GM03348 (cell line): Measurements from ENCODE around the gene CNKSR1.

Experiments
- DNase-seq: peaks from one replicate; pipeline ENCODE4 v3.0.0; 2012; ENCODE audit warnings: low spot score

CNKSR1 gene

DNA sequence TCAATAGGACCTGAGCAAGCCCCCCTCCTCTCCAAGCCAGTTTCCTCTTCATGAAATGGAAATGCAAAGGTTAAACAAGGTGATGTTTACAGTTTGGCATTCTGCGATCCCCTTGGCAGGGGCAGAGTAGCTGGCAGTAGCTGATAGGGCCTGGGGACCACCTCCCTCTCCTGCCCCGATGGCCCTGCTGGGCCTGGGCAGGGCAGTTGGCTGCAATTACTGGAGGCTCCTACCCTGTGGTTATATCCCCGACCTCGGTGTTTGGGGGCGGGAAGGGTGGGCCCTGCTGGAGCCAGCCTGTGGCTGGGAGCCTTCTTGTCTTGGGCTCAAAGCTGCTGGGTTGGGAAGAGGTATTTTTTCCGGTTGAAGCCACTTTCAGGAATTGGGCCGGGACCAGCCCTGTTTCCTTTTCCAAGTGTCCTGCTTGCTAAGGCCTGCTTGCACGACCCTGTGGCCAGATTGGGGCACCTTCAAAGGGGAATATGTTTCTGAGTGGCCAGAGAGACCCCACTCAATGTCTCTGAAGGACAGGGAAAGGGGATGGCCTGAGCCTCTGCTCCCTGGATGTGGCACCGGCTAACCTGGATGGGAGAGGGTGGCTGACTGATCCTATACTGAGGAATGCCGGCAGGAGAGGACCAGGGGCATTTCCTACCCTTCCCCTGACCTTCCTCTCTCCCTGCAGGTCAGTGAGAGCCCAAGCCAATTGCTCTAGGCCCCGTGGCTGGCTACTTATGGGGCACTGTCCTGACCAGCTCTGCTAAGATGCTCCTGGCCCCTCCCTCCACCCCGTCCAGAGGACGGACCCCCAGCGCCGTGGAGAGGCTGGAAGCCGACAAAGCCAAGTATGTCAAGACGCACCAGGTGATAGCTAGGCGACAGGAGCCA is 16.5 kb upstream of the CNKSR1 start:
- DNase-seq = no peak

DNA sequence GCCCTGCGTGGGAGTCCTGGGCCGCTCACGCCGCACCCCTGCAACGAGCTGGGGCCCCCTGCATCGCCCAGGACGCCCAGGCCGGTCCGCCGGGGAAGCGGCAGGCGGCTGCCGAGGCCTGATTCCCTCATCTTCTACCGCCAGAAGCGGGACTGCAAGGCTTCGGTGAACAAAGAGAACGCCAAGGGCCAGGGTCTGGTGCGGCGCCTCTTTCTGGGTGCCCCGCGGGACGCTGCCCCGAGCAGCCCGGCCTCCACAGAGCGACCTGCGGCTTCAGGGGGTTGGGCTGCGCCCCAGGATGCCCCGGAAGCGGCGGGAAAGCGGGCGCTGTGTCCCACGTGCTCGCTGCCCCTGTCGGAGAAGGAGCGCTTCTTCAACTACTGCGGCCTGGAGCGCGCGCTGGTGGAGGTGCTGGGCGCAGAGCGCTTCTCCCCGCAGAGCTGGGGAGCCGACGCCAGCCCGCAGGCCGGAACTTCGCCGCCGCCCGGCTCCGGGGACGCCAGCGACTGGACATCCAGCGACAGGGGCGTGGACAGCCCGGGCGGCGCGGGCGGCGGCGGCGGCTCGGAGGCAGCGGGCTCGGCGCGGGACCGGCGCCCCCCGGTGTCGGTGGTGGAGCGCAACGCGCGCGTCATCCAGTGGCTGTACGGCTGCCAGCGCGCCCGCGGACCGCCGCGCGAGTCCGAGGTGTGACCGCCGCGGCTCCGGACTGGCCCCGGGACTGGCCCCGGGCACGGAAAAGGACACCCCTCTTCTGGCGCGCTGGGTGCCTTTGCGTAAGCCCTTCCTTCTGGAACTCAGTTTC is 15.7 kb upstream of the CNKSR1 start:
- DNase-seq = peak; percentile 73

DNA sequence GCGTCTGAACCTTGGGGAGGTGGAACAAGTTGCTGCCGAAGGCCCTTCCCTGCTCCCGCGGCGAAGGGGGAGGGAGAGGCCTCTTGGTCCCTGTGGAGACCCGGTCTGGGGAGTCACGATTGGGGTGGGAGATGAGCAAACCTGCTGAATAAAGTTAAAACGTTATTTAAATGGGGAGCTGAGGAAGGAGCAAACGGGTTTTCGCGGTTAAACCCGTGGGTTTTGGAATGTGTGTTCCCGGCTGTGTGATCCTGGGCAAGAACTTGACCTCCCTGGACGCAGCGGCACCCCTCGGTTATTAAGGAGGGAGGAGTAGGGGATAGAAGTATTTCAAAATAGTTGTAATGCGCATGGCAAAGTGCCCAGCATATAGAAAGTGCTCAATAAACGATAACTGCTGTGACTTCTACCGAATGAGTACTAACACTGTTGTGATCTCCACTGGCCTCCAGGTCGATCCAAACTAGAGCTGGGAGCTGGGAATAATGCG is 15.0 kb upstream of the CNKSR1 start:
- DNase-seq = no peak

DNA sequence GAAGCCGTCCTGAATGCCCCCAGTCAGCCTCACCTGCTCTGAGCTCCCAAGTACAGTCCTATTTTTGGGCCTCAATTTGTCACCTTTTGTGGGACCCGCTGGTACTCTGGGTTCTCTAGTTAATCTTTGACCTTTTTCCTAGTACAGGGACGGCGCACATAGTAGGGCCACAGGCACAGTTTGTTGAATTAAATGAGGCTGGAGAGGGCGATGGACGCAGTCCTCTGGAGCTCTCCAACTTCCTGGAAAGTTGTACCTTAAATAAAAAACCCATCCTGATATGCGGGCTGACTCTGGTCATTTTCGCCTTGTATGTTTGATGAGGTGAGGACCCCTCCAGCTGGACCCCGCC is 13.6 kb upstream of the CNKSR1 start:
- DNase-seq = no peak

DNA sequence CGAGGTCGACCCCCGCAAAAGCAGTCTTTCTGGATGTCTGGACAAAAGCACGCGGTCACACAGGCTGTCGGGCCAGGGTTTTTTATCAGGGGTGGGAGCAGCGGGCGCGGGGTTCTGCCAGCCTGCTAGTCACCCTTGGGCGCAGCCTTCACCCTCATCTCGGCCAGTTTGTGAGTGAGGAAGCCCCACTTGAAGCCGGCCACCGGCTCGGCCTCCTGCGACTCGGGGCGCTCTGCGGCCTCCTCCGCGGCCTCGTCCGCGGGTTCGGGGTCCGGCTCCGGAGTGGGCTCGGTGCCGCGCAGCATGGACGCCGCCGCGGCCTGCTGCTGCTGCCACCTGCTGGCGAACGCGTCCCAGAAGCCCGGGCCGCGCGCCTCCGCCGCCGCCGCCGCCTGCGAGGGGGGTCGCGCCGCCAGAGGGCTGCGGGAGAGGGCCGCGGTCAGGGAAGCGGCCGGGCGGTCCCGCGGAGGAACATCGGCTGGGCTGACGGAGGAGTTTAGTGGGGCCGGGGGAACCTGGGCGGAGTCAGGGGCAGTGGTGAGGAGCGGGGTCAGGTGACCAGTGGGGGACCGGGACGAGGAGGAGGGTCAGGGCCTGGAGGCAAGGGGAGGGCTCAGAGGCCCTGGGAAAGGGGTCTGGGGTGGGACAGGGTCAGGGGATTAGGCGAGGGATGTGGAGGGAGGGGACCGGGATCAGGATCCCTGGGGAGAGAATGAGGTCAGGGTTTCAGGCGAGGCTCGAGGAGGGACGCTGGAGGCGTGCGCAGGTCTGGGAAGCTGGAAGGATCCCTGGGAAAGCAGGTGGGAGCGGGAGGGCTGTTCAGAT is 13.0 kb upstream of the CNKSR1 start:
- peak; percentile 88 for DNase-seq

DNA sequence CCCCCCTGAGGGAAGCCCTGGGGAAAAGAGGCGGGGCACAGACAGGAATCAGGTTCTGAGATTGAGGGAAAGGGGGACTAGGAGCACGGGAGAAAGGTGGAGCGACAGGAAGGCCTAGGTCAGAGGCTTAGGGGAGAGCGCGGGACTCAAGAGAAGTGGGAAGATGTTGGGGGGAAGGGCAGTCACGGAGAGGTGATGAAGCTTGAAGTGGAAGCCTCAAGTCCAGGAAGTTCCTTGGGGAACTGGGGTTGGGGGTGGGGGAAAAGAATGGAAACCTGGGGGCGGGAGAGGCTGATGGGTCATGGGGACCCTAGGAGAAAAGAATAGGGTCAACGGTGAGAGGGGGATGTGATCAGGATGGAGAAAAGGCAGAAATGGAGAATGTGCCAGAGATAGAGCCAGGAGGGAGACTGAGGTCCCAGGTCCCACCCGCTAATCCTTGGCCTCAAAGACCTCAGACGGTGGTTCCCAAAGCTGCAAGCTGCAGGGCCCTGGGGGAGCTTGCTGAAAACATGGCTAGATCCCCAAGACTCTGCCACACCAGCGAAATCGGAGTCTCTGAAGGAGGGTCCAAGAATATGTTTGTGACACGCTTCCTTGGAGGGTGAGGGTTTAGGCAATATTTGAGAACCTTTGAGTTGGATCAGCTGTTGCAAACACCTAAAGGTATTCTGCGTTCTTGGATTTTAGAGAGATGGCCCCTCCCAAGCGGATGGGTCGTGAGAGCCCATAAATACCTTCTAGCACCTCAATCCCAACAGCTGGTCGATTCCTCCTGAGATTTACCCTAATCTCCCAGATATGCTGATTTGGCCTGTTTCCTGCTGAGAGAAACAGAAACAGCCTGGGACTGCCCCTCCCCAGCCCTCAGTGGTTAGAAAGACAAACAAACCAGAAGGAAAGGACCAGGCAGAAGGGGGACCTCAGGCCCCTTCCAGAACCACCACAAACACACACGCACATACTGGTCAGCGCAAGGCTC is 12.1 kb upstream of the CNKSR1 start:
- DNase-seq = no peak

DNA sequence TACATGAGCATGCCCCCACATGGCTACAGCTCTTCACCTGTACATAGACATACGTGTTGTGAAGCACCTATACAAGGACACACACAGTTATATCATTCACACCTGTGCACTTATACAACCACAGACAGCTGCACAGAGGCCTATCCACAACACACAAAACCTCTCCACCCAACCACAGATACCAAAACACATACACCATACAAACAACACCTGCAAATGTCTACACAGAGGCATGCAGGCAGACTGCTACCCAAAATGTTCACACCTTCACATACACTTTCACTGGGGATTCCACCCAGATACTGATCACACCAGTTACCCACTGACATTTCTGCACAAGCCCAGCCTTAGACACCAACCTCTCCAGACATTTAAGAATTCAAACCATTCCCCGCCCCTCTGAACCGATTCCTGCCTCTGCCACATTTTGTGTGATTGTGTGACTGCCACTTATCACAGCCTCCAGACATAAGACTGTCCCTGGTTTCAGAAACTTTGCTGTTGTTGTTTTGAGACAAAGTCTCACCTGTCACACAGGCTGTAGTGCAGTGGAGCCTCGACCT is 10.5 kb upstream of the CNKSR1 start:
- DNase-seq = no peak

DNA sequence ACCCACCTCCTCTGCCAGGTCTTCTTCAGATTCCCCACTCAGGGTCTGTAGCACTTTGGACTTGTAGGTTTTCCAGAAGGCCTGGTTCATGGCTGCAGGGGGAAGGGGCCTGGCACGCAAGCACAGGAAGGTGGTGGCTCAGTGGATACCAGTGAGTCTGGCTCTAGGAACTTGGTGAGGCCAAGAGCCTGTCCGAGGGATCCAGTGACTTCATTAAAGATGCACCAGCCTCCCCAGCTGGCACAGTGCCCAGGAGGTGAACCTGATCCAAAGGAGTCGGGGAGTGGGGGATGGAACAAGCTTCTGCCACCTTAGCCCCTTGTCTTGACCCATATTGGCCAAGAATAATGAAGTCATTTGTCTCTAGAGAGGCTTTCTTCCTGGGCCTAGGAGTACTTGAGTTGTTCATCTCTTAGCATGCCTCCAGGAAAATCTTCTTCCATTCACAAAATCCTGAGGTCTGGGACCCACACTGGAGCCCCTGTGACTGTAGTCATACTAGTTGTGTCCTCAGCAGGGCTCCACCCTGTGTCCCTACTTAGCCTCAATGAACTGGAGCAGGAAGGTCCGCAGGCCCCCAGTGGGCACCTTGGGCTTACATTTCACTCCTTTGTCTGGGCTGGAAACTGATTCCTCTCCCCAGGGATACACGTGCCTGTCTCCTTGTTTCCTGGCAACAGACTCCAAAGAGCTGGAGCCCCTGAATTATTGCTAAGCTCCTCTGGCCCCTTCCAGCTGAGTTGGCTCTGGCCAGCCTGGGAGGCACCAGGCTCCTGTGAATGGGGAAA is 8.7 kb upstream of the CNKSR1 start, which contains the start of gene C1orf232:
C1orf232 (minus strand) TSS at position 554 of the 788 bp plus-strand sequence; CDS start at position 90, 464 bp downstream.
- no peak for DNase-seq

DNA sequence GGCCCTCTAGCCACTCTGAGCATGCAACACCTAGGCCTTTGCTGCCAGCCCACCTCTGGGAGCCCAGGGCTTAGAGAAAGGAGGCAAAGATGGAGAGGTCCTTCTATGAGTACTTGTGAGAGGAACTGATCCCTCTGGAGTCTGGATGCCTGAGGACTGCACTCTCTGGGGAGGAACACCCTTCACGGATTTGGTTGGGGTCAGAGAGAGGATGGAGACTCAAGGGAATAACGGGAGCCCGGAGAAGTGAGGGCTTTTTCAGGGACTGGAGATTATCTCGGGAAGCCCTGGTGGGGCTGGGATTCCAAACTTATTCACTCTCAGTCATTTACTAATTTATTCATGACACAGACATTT is 8.1 kb upstream of the CNKSR1 start:
- DNase-seq = no peak

DNA sequence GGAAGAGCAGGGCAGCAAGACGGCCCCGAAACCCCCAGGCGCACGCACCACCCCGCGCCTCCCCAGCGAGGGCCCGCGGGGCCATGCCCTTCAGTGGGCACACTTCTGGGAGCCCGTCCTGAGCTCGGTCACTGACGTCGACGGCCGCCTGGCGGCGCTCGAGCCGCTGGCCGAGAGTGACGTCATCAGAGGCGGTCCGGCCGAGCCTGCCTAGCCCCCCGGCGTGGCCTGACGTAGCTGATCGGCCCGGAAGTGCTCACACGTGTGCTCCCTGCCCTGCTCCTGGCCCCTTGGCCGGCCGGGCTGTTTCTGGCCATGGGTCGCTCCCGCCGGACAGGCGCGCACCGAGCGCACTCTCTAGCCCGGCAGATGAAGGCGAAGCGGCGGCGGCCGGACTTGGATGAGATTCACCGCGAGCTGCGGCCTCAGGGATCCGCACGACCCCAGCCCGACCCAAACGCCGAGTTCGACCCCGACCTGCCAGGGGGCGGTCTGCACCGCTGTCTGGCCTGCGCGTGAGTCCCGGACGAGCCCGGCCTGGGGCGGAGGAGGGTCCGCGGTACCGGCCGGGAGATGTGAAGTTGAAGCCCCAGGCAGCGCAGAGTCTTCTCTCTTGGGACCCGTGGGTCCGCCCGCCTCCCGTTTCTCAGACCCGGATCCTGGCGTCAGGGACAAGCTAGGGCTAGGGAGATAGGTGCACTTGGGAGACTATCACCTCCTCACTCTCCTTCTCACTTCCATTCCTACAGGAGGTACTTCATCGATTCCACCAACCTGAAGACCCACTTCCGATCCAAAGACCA is 7.4 kb upstream of the CNKSR1 start, which contains the start of gene ZNF593:
ZNF593 (plus strand) TSS at position 240 of the 803 bp plus-strand sequence; CDS start at position 316, 76 bp downstream.
- peak; percentile 99 for DNase-seq

DNA sequence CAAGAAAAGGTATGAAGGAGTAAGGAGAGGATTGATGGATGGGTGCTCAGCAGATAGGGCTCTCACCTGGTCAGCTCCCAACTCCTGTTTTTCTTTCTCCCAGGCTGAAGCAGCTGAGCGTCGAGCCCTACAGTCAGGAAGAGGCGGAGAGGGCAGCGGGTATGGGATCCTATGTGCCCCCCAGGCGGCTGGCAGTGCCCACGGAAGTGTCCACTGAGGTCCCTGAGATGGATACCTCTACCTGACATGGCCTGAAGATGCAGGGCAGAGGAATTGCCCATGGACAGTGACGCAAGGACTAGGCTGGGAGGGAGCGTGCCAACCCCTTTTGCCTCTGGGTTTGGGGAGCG is 6.8 kb upstream of the CNKSR1 start:
- no peak for DNase-seq

DNA sequence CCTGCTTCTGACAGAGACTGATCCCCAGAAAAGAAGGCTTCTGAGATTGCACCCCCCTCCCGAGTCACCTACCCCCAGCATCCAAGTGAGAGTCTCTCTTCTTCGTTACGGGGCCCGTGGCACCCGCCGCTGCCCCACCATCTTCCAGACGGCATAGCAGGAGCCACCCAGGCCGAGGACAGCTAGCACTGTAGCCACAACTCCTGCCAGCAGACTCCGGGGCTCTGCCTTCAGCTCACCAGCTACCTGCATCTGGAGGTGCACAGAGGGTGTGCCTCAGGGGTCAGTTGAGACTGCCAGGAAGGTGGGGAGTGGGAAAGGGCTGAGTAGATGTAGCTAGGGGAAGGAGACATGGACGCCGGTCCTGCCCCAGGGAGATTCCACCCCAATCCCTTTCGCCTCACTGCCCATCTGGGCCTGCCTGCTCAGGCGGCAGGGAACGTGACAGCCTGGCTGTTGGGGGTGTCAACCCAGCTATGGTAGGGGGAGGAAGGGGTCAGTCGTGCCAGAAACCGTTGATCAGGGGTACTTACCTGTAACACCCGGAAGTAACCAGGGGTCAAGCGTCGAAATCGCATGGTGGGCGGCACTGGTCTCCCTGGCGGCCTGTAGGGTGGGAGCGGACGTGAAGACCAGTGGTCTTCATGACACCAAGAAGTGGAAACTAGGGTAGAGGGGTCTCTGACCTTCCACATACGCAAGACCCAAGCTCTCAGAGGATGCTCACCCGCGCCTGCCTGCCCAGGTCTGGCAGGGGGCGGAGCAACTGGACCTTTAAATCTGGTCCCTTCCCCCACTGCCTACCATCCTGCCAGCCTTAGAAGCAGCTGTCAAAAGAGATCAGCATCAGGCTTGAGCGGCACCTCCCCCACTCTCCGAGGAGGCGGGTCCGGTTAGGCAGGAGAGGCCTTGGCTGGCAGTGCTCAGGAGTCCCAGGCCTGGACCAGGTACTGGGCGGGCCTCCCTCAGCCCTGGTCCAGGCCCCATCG is 5.9 kb upstream of the CNKSR1 start, which contains the start of gene ZNF593OS:
ZNF593OS (minus strand) TSS at position 749 of the 989 bp plus-strand sequence; CDS start at position 578, 171 bp downstream.
- no peak for DNase-seq

DNA sequence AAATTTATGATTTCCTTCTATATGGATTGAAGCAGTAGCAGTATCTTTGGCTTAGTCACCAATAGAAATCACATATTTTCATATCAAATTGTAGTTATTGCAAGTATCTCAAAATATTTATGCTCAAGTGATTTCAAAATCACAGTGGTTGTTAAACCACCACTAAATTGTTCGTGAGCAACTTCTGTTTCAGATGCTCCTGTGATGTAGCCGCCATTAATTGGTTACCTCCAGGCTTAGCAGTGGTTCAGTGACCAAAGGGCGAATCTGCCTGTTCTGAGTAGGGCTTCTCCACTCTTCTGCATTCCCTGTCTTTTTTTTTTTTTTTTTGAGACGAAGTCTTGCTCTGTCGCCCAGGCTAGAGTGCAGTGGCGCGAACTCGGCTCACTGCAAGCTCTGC is 1.9 kb upstream of the CNKSR1 start:
- DNase-seq = no peak

DNA sequence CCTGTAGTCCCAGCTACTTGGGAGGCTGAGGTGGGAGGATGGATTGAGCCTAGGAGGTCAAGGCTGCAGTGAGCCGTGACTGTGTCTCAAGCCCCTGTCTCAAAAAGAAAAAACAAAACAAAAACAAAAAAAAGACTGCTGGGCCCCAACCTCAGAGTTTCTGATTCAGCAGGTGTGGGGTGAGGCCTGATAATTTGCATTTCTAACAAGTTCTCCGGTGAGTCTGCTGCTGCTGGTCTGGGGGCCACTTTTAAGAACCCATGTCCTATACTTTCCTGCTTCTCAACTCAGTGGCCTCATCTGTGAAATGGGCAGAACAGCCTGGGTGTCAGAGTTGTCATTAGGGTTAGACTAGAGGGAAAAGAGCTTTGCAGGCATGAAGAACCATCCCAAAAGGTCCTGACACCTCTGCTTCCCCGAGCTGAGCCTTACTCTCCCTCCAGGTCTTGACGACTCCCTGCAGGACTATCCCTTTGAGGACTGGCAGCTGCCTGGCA is 2.8 kb downstream of the CNKSR1 start:
- DNase-seq = no peak

DNA sequence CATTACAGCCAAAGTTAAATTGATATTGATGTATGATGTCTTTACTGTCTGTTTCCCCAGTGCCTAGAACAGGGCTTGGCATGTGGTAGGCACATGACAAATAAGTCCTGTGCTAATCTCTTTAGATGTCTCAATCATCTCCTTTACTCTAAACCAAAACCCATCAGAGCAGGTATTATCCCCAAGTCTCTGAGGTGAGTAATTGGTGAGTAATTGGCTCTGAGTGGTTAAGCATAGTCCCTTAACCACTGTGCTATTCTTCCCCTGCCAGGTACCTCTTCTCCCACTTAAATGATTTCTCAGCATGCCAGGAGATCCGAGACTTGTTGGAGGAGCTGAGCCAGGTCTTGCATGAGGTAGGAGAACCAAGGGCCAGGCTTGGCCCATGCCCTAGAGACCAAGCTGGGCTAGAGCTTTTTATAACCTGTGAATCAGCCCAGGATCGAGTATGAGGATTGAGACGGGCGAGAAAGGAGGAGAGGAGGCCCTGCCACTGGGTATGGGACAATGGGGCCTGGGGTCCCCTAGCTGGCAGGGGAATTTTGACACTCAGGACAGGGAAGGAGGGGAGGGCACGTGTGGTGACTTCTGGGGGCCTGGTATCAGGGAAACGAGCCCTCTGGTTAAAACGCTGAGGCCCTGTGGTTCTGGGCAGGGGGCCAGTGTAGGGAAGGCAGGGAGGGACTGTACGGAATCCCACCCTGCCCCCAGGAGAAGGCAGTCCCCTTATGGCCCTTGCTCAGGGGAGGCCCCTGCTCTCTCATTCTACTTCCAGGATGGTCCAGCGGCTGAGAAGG is 4.5 kb downstream of the CNKSR1 start:
- DNase-seq = no peak

DNA sequence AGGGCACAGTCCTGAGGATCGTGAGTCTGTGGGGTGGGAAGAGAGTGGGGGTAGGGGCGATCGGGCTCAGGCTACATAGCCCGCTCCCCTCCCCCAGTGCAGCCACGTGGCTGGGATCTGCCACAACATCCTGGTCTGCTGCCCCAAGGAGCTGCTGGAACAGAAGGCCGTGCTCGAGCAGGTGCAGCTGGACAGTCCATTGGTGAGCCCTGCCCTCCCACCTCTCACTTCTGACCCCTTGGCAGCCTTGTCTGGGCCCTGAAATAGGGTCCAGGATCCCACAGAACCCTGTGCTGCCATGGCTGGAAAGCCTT is 5.0 kb downstream of the CNKSR1 start:
- DNase-seq = no peak

DNA sequence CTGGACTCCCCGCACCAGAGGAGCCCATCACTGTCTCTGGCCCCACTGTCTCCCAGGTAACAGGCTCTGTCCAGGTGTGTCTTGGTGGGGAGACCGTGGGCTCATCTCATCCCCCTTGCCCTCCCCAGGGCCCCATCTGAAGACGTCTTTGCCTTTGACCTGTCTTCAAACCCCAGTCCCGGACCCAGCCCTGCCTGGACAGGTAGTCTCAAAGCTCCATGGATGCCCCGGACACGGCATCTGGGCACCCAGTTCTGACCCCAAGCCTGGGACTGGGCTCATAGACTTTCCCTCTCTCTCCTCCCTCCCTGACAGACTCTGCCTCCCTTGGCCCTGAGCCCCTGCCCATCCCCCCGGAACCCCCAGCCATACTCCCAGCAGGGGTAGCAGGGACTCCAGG is 6.8 kb downstream of the CNKSR1 start:
- DNase-seq = no peak
